CD4-positive, alpha-beta T cell (primary cell): Measurements from ENCODE around the gene GEMIN4. TPM values are rescaled to one million over a fixed set of nuclear protein-coding genes. Genes with fewer than 3 reads are reported as not detected.

ENCODE experiments used
- ATAC-seq: fragments of 200-7000 bp; cut with Tn5 transposase; one replicate; pipeline ENCODE4 v1.10.0; 2022; ENCODE audit warnings: mild to moderate bottlenecking; ENCODE audit not compliant: poor library complexity
- CTCF ChIA-PET: fragments of 350-600 bp; sonication (Branson Sonifier 250); formaldehyde crosslinking; loops from one replicate; lab custom pipeline; 2021; ENCODE audit warnings: antibody characterized with exemption, inconsistent platforms; lab: Charles Lee
- POLR2A ChIA-PET: fragments of 350-600 bp; sonication (Branson Sonifier 250); formaldehyde crosslinking; loops from one replicate; lab custom pipeline; 2021; ENCODE audit warnings: antibody characterized with exemption, inconsistent platforms; lab: Charles Lee
- DNase-seq, 14 experiments: peaks; one replicate each; pipeline ENCODE4 v3.0.0-alpha.2; 2013 to 2020; ENCODE audit warnings: mixed read lengths in 2 of 14
- H3K27ac ChIP-seq, 2 donors: one replicate each; pipeline versions ENCODE4 v1.5.1 to v1.7.0; 2013; ENCODE audit warnings: low read length in 2 of 2, low read depth in 1 of 2, mild to moderate bottlenecking in 1 of 2
- H3K27me3 ChIP-seq, 2 experiments: 1 replicate in 1 of 2; 2 replicates in 1 of 2; pipeline versions ENCODE4 v1.6.1 to v1.7.0; 2013; ENCODE audit warnings: low read length in 2 of 2, control low read depth in 1 of 2, mild to moderate bottlenecking in 1 of 2, moderate library complexity in 1 of 2; ENCODE audit not compliant: insufficient read depth in 2 of 2, control insufficient read depth in 1 of 2
- H3K36me3 ChIP-seq: one replicate; pipeline ENCODE4 v1.6.1; 2013; ENCODE audit warnings: low read length, control low read depth; ENCODE audit not compliant: insufficient read depth
- H3K4me1 ChIP-seq: one replicate; pipeline ENCODE4 v1.6.1; 2013; ENCODE audit warnings: low read length, control low read depth; ENCODE audit not compliant: insufficient read depth
- H3K4me3 ChIP-seq: one replicate; pipeline ENCODE4 v1.5.1; 2013; ENCODE audit warnings: mild to moderate bottlenecking, low read length, moderate library complexity
- H3K9me3 ChIP-seq, 2 experiments: 1 replicate in 1 of 2; 2 replicates in 1 of 2; pipeline versions ENCODE4 v1.6.1 to v1.7.0; 2013; ENCODE audit warnings: low read length in 2 of 2, mild to moderate bottlenecking in 2 of 2, control low read depth in 1 of 2, moderate library complexity in 1 of 2; ENCODE audit not compliant: control insufficient read depth in 1 of 2, insufficient read depth in 1 of 2
- H3K27ac Mint-ChIP-seq: one replicate; pipeline ENCODE4 v1.8.0; 2020; ENCODE audit warnings: mixed read lengths
- H3K27me3 Mint-ChIP-seq: one replicate; pipeline ENCODE4 v1.8.0; 2021; ENCODE audit warnings: mixed read lengths
- H3K36me3 Mint-ChIP-seq: one replicate; pipeline ENCODE4 v1.8.0; 2021; ENCODE audit warnings: low read depth, mixed read lengths
- H3K4me1 Mint-ChIP-seq: one replicate; pipeline ENCODE4 v1.8.0; 2021; ENCODE audit warnings: low read depth, mixed read lengths
- H3K4me3 Mint-ChIP-seq: one replicate; pipeline ENCODE4 v1.8.0; 2020; ENCODE audit warnings: mild to moderate bottlenecking, mixed read lengths
- H3K9me3 Mint-ChIP-seq: one replicate; pipeline ENCODE4 v1.8.0; 2020; ENCODE audit warnings: mixed read lengths
- CTCF ChIP-seq: fragments of 200-600 bp; IDR thresholded peaks from one replicate; pipeline ENCODE4 v1.8.0; 2022; ENCODE audit warnings: antibody characterized with exemption, mild to moderate bottlenecking
- intact Hi-C, 2 experiments: fragments of 100-400 bp; cut with DNase I in 1 of 2; cut with micrococcal nuclease in 1 of 2; formaldehyde crosslinking; loops; one replicate each; pipeline versions ENCODE4 v1.15.1 to v1.9.0; 2023 to 2025; cut with DNase I, micrococcal nuclease
- polyA plus RNA-seq, 2 donors: library from polyadenylated mRNA; unstranded; fragments of 120-200 nt; gene quantifications; one replicate each; pipeline ENCODE4 v1.2.1, GENCODE V29; 2013
- total RNA-seq, 174 experiments: library from RNA in 2 of 174; stranded (reverse) in 2 of 174; gene quantifications; one replicate each; pipeline ENCODE4 v1.2.3 and lab custom pipeline; 2021 to 2026

Gene GEMIN4
- total RNA-seq (10 to 100 TPM; 16.0 to 18.0 TPM), total RNA-seq (lab: John Stamatoyannopoulos, UW) (17.0 to 187 (median 50.5) reads per million in 172 experiments)
- polyA plus RNA-seq (2013, experiment 1 of 2): 12.0 TPM
- polyA plus RNA-seq (2013, experiment 2 of 2): 11.8 TPM

GRCh38 chr17:752002-752619 lies at the start of gene GEMIN4:
Gene GEMIN4, minus strand, starts transcription at chr17:752264. Its CDS starts 122 bp downstream, at chr17:752142.
- TF ChIP-seq CTCF: peak; percentile 99
- H3K4me1 Mint-ChIP-seq: peaks cover 44% of the 10 kb centered on the region
- intact Hi-C loops: loop anchor here (1.0 kb wide), 4 partner anchors 30 to 342 kb away; partner anchors contain the start of genes GLOD4 (in 2 of the 2), MRM3 (in 2 of the 2) and VPS53 (in 1 of the 2)
- H3K4me3 Mint-ChIP-seq: peak within 1 kb of the TSS; percentile 98
- ChIA-PET POLR2A (interaction anchor here (0.6 to 3.5 kb wide), 15 partner anchors 10 to 877 kb away, joined by 3 to 49 read pairs (median 4); partner anchors contain the start of genes GLOD4, MRM3, NXN and TIMM22), CTCF (interaction anchor here (0.8 to 1.4 kb wide), 3 partner anchors 29 to 607 kb away, joined by 3 to 13 read pairs (median 7); partner anchors contain the start of genes GLOD4, MRM3 and TIMM22)
- ATAC-seq: peak; percentile 82
- Histone ChIP-seq H3K9me3 (no peaks in the 10 kb centered on the region), H3K27ac (peak within 1 kb of the TSS in 1 of 2 donors; percentile 65), H3K36me3 (peaks cover 23% of the 10 kb centered on the region), H3K4me3 (peak within 1 kb of the TSS; percentile 59), H3K27me3 (no peaks in the 10 kb centered on the region), H3K4me1 (peaks cover 29% of the 10 kb centered on the region)
- peaks cover 26% of the 10 kb centered on the region for H3K36me3 Mint-ChIP-seq
- H3K9me3 Mint-ChIP-seq: no peaks in the 10 kb centered on the region
- DNase-seq: peak; percentile 91 to 99 (median 98)
- no peaks in the 10 kb centered on the region for H3K27me3 Mint-ChIP-seq
- peak within 1 kb of the TSS; percentile 83 for H3K27ac Mint-ChIP-seq

DNA sequence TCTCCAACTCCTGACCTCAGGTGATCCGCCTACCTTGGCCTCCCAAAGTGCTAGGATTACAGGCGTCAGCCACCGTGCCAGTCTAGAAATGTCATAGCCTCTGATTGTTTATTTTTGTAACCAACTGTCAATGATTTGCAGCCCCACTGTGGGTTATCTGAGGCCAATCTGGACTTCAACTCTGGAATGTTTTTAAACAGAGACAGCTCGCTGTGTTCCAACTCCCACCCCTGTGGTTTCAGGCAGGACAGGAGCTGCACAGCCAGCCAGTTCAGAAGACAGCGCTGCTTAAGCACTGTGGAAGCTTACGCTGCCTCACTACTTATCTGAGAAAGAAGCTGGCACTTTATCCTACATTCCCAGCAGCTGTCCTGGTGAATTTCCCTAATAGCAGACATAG lies 49.6 kb upstream of the GEMIN4 start:
- H3K36me3 Mint-ChIP-seq: no peaks in the 10 kb centered on the region
- Histone ChIP-seq H3K27me3 (no peaks in the 10 kb centered on the region), H3K4me1 (no peaks in the 10 kb centered on the region), H3K4me3 (no peak overlapping the region), H3K36me3 (no peaks in the 10 kb centered on the region), H3K27ac (no peak overlapping the region), H3K9me3 (no peaks in the 10 kb centered on the region)
- POLR2A ChIA-PET: no interaction called here
- intact Hi-C loops: no loop called here
- DNase-seq (no peak), ATAC-seq (no peak)
- no peaks in the 10 kb centered on the region for H3K9me3 Mint-ChIP-seq
- CTCF ChIA-PET: no interaction called here
- no peaks in the 10 kb centered on the region for H3K4me1 Mint-ChIP-seq
- H3K27me3 Mint-ChIP-seq: peaks cover 3% of the 10 kb centered on the region
- H3K4me3 Mint-ChIP-seq: no peak overlapping the region
- no peak for TF ChIP-seq CTCF
- H3K27ac Mint-ChIP-seq: no peak overlapping the region

DNA sequence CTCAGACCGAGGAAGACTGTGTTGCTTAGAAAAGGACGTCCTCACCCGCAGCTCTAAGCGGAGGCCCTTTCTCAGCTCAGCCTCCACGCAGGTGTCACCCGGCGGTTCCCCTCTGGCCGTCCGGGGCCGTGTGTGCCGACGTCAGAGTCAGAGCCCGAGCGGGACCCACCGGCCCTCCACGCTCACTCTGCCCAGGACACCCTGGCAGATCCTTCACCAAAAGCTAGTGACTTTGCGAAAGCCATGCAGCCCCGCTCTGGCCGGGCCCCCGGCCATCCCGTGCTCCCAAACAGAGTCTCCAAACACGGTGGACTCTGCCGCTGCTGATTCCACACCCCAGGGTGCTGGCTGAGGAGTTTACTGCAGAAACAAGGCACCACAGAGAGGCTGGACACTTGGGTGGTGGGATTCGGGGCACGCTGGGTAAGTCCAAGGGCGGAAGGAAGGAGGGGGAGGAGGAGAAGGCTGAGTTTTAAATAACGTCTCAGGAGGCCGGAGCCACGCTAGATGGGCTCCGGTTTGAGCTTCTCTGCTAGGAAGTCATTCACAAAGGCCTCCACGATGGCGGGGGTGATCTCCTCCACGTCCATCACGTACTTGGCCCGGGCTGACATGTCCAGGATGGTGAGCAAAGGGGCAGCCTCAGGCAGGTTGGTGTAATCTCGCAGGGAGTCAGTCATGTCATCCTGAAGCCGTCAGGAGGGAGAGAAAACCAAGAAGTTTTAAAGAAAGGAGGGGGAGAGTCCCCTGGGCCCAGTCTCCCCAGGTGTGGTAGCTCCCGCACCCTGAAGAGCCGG lies 48.6 kb upstream of the GEMIN4 start:
- H3K4me1 Mint-ChIP-seq: no peaks in the 10 kb centered on the region
- no peak for DNase-seq
- ChIA-PET CTCF (no interaction called here), POLR2A (no interaction called here)
- no peak overlapping the region for H3K27ac ChIP-seq
- no peaks in the 10 kb centered on the region for H3K4me1 ChIP-seq
- H3K4me3 Mint-ChIP-seq: no peak overlapping the region
- no peaks in the 10 kb centered on the region for H3K36me3 ChIP-seq
- ATAC-seq: no peak
- no peak overlapping the region for H3K4me3 ChIP-seq
- H3K9me3 ChIP-seq: no peaks in the 10 kb centered on the region
- H3K27me3 Mint-ChIP-seq: no peaks in the 10 kb centered on the region
- no peaks in the 10 kb centered on the region for H3K9me3 Mint-ChIP-seq
- H3K27me3 ChIP-seq: no peaks in the 10 kb centered on the region
- no peaks in the 10 kb centered on the region for H3K36me3 Mint-ChIP-seq
- no peak overlapping the region for H3K27ac Mint-ChIP-seq
- no peak for TF ChIP-seq CTCF
- intact Hi-C loops: no loop called here
